DMS 273 (cell line): ENCODE data around the gene SLC22A14.
"Not testable (repeated sequence)": the region's sequence is repeated elsewhere in the genome, so short reads cannot be mapped to it uniquely, and the experiment has no call there.

Source experiments
- DNase-seq: peaks from one replicate; lab custom pipeline; 2025; ENCODE audit not compliant: unreplicated experiment; lab: John Stamatoyannopoulos, UW

Gene SLC22A14, protein sequence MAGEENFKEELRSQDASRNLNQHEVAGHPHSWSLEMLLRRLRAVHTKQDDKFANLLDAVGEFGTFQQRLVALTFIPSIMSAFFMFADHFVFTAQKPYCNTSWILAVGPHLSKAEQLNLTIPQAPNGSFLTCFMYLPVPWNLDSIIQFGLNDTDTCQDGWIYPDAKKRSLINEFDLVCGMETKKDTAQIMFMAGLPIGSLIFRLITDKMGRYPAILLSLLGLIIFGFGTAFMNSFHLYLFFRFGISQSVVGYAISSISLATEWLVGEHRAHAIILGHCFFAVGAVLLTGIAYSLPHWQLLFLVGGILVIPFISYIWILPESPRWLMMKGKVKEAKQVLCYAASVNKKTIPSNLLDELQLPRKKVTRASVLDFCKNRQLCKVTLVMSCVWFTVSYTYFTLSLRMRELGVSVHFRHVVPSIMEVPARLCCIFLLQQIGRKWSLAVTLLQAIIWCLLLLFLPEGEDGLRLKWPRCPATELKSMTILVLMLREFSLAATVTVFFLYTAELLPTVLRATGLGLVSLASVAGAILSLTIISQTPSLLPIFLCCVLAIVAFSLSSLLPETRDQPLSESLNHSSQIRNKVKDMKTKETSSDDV

DNA sequence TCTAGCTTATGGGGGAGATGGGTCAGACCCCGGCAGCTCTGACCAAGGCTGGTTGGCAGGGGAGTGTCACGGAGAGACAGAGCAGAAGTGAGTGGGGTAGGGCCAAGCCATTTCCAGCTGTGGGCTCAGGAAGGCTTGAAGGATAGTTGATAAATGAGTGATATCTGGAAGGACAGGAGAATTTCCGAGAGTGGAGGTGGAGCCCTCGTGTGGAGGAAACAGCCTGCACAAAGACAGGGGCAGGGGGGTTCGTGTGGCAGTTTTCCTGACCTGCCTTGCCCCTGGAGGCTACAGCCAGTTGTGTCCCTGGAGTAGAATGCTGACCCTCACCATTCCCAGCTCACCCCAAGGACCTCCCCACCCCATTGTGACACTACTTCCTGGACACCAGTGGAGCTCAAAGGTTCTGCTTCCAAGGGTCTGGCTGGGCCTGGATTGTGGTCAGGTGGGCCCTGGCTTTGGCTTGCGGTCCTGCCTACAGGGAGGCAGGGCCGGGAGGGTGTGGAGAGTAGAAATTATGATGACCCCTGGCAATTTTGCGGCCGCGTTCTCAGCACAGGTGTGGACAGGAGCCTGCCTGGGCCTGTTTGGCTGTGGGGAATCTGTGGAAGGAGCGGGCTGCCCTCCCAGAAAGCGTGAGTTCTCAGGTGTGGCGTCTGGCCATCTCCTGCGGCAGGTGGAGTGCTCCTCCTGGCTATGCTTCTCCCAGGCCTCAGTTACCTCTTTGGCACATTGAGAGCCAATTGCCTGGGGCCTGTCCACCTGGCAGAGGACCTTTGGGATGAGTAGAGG is at the start of gene SLC22A14:
Gene SLC22A14, plus strand, starts transcription at position 400 of the 792 bp plus-strand sequence. CDS start 23,733 bp downstream, outside the sequence.
- DNase-seq = peak; percentile 8

DNA sequence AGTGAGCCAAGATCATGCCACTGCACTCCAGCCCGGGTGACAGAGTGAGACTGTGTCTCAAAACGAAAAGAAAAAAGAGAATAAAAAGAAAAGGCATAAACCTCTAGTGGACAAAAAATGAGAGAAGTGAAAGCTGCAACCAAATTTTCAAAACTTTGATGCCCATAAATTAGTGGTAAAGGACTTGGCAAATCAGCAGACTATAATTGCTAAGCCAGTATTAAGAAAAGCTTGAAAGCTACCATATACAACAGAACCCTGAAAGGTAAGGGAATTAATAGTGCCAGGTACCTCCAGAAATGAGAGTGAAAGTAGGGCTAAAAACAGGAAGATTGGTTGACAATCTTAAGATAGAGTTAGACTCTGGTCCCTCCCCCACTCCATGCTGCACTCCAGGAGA is 49.4 kb upstream of the SLC22A14 start:
- DNase-seq = no peak

DNA sequence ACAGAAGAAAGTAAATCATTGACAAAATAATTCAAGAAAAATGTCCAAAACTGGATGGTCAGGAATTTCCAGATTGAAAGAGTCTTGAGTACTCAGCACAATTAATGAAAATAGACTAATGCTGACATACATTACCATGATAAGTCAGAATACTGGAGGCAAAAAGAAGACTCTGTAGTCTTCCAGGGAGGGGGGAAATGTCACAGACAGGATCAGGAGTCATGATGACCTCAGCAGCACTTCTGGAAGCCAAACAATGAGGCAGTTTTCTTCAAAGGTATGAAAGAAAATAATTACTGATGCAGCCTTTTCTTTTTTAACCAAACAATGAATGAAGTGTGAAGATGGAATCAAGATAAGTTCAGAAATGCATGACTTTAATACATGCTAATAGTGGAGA is 46.6 kb upstream of the SLC22A14 start:
- no peak for DNase-seq

DNA sequence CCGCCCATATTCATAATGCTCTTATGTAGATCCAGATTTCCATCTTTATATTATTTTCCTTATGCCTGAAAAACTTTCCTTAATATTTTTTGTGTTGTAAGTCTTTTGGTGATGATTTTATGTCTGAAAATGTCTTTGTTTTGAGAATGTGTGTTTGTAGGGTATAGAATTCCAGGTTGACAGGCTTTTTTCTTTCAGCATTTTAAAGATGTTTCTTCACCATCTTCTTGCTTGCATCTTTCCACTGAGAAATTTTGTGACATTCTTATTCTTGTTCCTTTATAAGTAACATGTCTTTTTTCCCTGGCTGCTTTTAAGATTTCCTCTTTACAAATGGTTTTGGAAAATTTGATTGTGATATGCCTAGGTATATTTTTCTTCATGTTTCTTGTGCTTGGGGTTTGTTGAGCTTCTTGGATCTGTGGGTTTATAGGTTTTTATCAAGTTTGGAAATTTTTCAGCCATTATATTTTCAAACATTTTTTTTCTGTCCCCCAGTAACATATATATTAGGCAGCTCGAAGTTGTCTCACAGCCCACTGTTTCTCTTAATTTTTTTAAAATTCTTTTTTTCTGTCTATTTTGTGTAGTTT is 43.6 kb upstream of the SLC22A14 start:
- no peak for DNase-seq

- DNase-seq = not testable (repeated sequence)
Measured at GRCh38 chr3:38242812-38243211, 39.3 kb upstream of the SLC22A14 start.

- peak; percentile 20 for DNase-seq
Measured at GRCh38 chr3:38245930-38246329, 36.2 kb upstream of the SLC22A14 start.

DNA sequence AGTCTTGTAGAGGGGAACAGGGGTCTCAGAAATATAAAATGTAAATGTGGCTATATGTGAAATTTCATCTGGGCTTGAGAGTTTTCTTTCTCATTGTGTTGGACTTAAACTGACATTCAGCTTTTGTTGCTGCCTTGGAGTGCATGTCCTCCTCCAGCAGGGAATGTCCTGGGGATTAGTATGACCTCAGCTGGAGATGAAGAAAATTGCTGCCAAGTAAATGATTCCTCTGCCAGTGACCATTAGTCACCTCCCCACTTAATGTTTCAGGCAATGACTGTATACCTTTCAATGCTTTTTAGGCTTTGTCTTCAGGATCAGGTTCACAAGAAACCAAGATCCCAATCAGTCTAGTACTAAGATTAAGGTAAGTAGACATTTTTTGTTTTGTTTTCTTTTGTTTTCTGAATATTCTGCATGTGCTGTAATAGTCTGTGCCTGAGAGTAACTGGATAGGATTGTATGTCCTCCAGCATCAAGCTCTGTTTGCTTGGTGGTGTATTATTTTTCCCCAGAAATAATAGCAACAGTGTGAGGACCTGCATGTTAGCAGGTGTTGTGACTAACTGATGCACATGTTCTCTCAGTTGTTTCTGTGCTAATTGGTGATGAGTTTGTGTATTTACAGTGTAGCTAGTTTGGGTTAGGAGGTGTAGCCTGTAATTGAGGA is 34.6 kb upstream of the SLC22A14 start:
- peak; percentile 70 for DNase-seq

DNA sequence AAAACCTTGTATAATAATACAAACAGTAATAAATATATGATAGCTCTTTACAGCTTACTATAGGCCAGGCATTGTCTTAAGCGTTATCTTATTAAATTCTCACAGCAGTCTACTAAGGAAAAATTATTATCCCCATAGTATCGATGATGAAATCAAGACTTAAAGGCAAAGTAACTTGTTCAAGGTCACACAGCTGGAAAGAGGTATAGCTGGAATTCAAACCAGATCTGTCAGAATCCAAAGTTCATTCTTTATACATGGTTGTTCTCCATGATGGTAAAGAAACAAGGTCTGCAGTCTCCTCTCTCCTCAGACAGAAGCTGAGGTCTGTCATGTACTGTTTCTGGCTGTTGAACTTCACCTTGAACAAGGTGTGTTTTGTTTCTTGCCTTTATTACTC is 31.9 kb upstream of the SLC22A14 start:
- DNase-seq = no peak

- DNase-seq = no peak
Measured at GRCh38 chr3:38251197-38251596, 30.9 kb upstream of the SLC22A14 start.

DNA sequence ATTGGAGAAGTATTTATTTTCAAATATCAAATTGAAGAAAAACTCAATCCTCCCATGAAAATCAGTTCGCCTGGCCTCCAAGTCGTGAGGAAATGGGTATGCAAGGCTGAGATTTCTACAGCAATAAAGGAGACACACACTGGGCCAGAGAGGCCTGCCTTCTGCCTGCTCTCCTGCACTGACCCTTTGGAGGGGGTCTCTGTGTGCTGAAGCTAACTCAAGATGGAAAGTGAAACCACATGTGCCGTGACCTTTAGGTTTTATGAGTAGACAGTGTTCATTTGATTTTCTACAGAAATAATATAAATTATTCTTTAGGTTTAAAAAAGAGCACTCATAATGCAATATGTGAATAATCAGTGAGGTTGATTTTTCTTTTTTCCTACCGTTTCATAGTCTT is 28.4 kb upstream of the SLC22A14 start:
- DNase-seq = no peak

- no peak for DNase-seq
Measured at GRCh38 chr3:38254872-38255271, 27.2 kb upstream of the SLC22A14 start.

DNA sequence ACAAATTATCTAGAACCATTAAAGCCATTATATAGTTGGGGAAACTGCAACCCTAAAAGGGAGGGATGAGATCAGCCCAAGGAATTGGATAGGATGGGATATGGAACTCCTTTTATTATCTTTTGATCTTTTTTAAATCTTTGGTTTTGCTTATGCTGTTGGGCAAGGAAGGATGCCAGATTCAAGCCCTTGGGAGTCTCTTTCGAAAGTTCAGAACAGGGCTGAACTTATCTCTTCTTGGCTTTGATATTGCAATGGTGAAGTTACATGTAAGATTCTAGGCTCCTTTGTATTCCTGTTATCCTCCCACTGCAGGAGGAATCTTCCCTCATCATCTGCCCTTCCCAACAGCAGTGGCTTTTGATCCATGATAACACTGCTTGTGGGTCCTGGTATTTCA is 26.5 kb upstream of the SLC22A14 start:
- DNase-seq = no peak

DNA sequence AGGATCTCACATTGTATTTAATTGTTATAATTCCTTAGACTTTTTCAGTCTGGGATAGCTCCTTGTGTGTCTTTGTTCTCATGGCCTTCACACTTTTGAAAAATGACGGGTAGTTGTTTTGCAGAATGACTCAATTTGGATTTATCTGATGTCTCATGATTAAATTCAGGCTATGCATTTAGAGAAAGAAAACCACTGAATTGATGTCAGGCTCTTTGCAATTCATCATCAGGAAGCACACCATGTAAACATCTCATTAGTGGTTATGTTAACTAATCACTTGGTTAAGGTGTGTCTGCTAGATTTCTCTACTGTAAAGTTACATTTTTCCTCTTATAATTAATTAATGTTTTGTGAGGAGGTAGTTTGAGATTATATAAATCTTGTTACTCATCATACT is 24.5 kb upstream of the SLC22A14 start:
- DNase-seq = no peak

DNA sequence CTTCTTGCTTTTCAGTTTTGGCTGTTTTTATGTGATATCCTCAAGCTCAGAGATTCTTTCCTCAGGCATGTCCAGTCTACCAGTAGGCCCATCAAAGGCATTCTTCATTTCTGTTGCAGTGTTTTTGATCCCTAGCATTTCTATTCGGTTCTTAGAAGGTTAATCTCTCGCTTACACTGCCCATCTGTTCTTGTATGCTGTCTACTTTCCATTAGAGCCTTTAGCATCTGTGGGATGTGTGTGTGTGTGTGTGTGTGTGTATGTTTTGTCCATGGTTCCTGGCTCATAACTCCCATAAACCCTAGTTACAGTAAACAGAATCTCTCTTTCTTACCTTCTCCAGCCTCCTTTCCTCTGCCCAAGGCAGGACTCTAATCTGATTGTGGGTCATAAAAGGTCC is 21.6 kb upstream of the SLC22A14 start:
- peak; percentile 36 for DNase-seq

GRCh38 chr3:38264353-38264771 is 17.7 kb upstream of the SLC22A14 start:
- DNase-seq = peak; percentile 10

GRCh38 chr3:38264779-38265178 is 17.3 kb upstream of the SLC22A14 start:
- no peak for DNase-seq

- DNase-seq = no peak
Measured at GRCh38 chr3:38265604-38266307, 16.3 kb upstream of the SLC22A14 start, which contains the start of gene SLC22A13. TSS of gene SLC22A13 (plus strand) at chr3:38265812. CDS start at chr3:38265861, 49 bp downstream.

GRCh38 chr3:38266810-38267209 is 15.3 kb upstream of the SLC22A14 start:
- DNase-seq = no peak

DNA sequence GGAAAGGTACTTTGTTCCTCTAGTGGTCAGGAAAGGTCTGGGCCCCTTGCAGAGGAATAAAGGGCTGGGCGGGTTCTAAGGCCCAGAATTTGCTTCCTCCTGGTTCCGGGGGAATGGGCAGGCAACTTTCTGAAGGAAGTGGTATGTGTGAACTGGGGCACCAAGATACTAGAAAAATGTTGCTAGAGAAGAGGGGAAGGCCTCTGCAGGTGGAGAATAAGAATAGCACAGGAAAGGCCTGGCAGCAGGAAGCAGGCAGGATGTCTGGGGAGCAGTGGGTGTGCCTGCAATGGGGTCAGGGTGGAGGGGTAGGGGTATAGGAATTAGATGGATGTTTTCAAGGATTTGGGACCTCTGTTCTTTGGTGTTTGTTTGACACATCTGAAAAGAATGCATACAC is 14.4 kb upstream of the SLC22A14 start:
- DNase-seq = no peak

DNA sequence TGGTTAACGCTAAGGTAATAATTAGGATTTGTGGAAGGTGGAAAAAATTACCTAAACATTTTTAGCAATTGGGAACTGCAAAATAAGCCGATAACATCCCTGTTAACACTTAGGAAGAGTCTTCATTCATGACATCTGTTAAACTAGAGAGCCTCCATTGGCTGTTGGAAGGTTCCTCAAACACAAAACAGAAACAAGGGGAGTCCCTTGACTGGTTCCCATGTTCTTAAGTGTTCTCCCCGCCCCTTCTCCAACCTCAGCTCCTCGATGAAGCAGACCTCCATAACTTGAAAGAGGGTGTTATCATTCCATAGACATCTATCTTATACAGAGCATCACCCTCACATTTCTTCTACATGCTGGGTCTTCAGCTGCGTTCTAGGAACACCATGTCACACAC is 14.0 kb upstream of the SLC22A14 start:
- DNase-seq = no peak
